Sciatic nerve (tissue), 2 donors: ENCODE data around the gene C13orf46. TPM values are rescaled to one million over a fixed set of nuclear protein-coding genes. Genes with fewer than 3 reads are reported as not detected.

Experiments used
- ATAC-seq: fragments of 200-7000 bp; cut with Tn5 transposase; one replicate; pipeline ENCODE4 v1.9.1; 2020; ENCODE audit warnings: mild to moderate bottlenecking, moderate library complexity
- DNase-seq: peaks from one replicate; pipeline ENCODE4 v3.0.0-alpha.2; 2020; ENCODE audit warnings: low spot score
- intact Hi-C: fragments of 100-400 bp; cut with DNase I; formaldehyde crosslinking; loops from one replicate; pipeline ENCODE4 v1.14.2; 2022
- total RNA-seq: library from RNA; stranded (reverse); fragmentation: NEBNext Ultra II Directional; extraction: Animal tissue kit (Norgen Biotek cat#: 25700); gene quantifications from one replicate; pipeline ENCODE4 v1.2.1, GENCODE V29; 2021
- donor health status: DM: no; HTN: no; CAD: no.
- donor health status: DM: no; HTN: no; CAD: no.

C13orf46 gene
- total RNA-seq, 1 donor from 2014 or later, result 3.6 TPM

GRCh38 chr13:113964251-113964995, 9.5 kb downstream of the C13orf46 start:
- ATAC-seq (no peak), DNase-seq (peak; percentile 49)
- intact Hi-C loops, result no loop called here

GRCh38 chr13:113963376-113963775, 10.5 kb downstream of the C13orf46 start:
- intact Hi-C loops, result no loop called here
- ATAC-seq, result no peak
- peak; percentile 43 for DNase-seq

GRCh38 chr13:113962975-113963374, 10.9 kb downstream of the C13orf46 start:
- intact Hi-C loops, result no loop called here
- DNase-seq (peak; percentile 42), ATAC-seq (no peak)

- peak; percentile 41 for DNase-seq
Measured at GRCh38 chr13:113962386-113962785, 11.5 kb downstream of the C13orf46 start.

GRCh38 chr13:113960276-113960948, 13.5 kb downstream of the C13orf46 start:
- intact Hi-C loops, result no loop called here
- no peak for DNase-seq
- ATAC-seq, result no peak

More at GRCh38 chr13:113962386-113962785, 11.5 kb downstream of the C13orf46 start:
- intact Hi-C loops, result no loop called here
- no peak for ATAC-seq

- ATAC-seq, result no peak
- DNase-seq, result no peak
- intact Hi-C loops, result no loop called here
Measured at GRCh38 chr13:113959198-113959597, 14.7 kb downstream of the C13orf46 start.

- intact Hi-C loops, result no loop called here
- ATAC-seq (no peak), DNase-seq (no peak)
Measured at GRCh38 chr13:113958373-113958772, 15.5 kb downstream of the C13orf46 start.

- no peak for ATAC-seq
- no peak for DNase-seq
- intact Hi-C loops, result no loop called here
Measured at GRCh38 chr13:113956571-113956970, 17.3 kb downstream of the C13orf46 start.

- DNase-seq (no peak), ATAC-seq (no peak)
- intact Hi-C loops, result no loop called here
Measured at GRCh38 chr13:113955691-113956090, 18.2 kb downstream of the C13orf46 start.

- DNase-seq (no peak), ATAC-seq (no peak)
- intact Hi-C loops, result no loop called here
Measured at GRCh38 chr13:113955235-113955634, 18.6 kb downstream of the C13orf46 start.

- intact Hi-C loops, result no loop called here
- ATAC-seq, result no peak
- no peak for DNase-seq
Measured at GRCh38 chr13:113954046-113954835, 19.6 kb downstream of the C13orf46 start.

GRCh38 chr13:113953561-113953960, 20.3 kb downstream of the C13orf46 start:
- intact Hi-C loops, result loop anchor here (2.0 kb wide), 1 partner anchor 271 kb away; no protein-coding TSS in a partner anchor
- ATAC-seq (no peak), DNase-seq (no peak)

- DNase-seq, result no peak
- ATAC-seq, result no peak
- intact Hi-C loops, result loop anchor here (2.0 kb wide), 1 partner anchor 272 kb away; no protein-coding TSS in a partner anchor
Measured at GRCh38 chr13:113952983-113953520, 20.8 kb downstream of the C13orf46 start.

GRCh38 chr13:113952151-113952982, 21.5 kb downstream of the C13orf46 start:
- ATAC-seq (no peak), DNase-seq (no peak)
- intact Hi-C loops, result loop anchor here (2.0 kb wide), 1 partner anchor 272 kb away; no protein-coding TSS in a partner anchor

- DNase-seq (peak; percentile 94), ATAC-seq (peak; percentile 94)
- intact Hi-C loops, result no loop called here
Measured at GRCh38 chr13:113951246-113951999, 22.5 kb downstream of the C13orf46 start.

- DNase-seq, result no peak
- ATAC-seq, result no peak
- intact Hi-C loops, result no loop called here
Measured at GRCh38 chr13:113950451-113951245, 23.2 kb downstream of the C13orf46 start.

- no peak for DNase-seq
- no peak for ATAC-seq
- intact Hi-C loops, result no loop called here
Measured at GRCh38 chr13:113949546-113949945, 24.3 kb downstream of the C13orf46 start.
